Esophagus squamous epithelium (tissue), 5 donors: ENCODE data around the gene S100A8. TPM values are rescaled to one million over a fixed set of nuclear protein-coding genes. Genes with fewer than 3 reads are reported as not detected.

ENCODE experiments used
- DNase-seq: peaks from one replicate; lab custom pipeline; 2025; lab: John Stamatoyannopoulos, UW
- H3K27ac ChIP-seq, 4 donors: fragments of 200-600 bp; sonication (generic); one replicate each; pipeline ENCODE4 v1.5.1; 2016 to 2019; ENCODE audit warnings: mild to moderate bottlenecking in 1 of 4
- H3K27me3 ChIP-seq, 4 donors: fragments of 200-600 bp; sonication (generic); 1 replicate in 3 of 4; 2 replicates in 1 of 4; pipeline versions ENCODE4 v1.5.1 to v1.6.0; 2017 to 2021; ENCODE audit warnings: antibody characterized with exemption in 1 of 4
- H3K36me3 ChIP-seq, 3 donors: fragments of 200-600 bp; sonication (generic); one replicate each; pipeline ENCODE4 v1.5.1; 2016 to 2019
- H3K4me1 ChIP-seq, 3 donors: fragments of 200-600 bp; sonication (generic); one replicate each; pipeline ENCODE4 v1.5.1; 2017 to 2019
- H3K4me3 ChIP-seq, 4 donors: fragments of 200-600 bp; sonication (generic); 1 replicate in 3 of 4; 2 replicates in 1 of 4; pipeline ENCODE4 v1.5.1; 2016 to 2019; ENCODE audit warnings: mild to moderate bottlenecking in 2 of 4, moderate library complexity in 1 of 4
- H3K9me3 ChIP-seq, 3 donors: fragments of 200-600 bp; sonication (generic); one replicate each; pipeline ENCODE4 v1.5.1; 2016 to 2019
- POLR2A ChIP-seq, 4 donors: fragments of 450-650 bp; IDR thresholded peaks; one replicate each; pipeline ENCODE4 v1.6.1; 2017; ENCODE audit warnings: antibody characterized with exemption in 4 of 4, mild to moderate bottlenecking in 4 of 4, moderate library complexity in 3 of 4
- WGBS, 2 donors: methylation state at CpG; one replicate each; pipeline ENCODE4 v1.1.5; 2018; 5-methylcytosine and 5-hydroxymethylcytosine counted together
- intact Hi-C: fragments of 100-400 bp; cut with DNase I; formaldehyde crosslinking; loops from one replicate; pipeline ENCODE4 v1.15.0; 2022
- total RNA-seq, 4 donors: library from RNA; depleted of rRNA; stranded (reverse); fragments of >200 nt; gene quantifications; one replicate each; pipeline ENCODE4 v1.1.0, GENCODE V29; 2016
- TF ChIP-seq, protein P1 (sequence below), 6 experiments: fragments of 450-650 bp in 4 of 6; fragments of 200-600 bp in 2 of 6; sonication (generic) in 2 of 6; IDR thresholded peaks; one replicate each; pipeline ENCODE4 v1.5.1; 2016 to 2019; ENCODE audit warnings: antibody characterized with exemption in 6 of 6, mild to moderate bottlenecking in 4 of 6, moderate library complexity in 4 of 6
- donor health status: DM: yes; HTN: yes; CAD: no.

S100A8 gene
- total RNA-seq, result over 10,000 TPM in 3 of 4 donors, 1,000 to 10,000 TPM in 1; 4,308 to 17,245 (median 15,998) TPM

DNA sequence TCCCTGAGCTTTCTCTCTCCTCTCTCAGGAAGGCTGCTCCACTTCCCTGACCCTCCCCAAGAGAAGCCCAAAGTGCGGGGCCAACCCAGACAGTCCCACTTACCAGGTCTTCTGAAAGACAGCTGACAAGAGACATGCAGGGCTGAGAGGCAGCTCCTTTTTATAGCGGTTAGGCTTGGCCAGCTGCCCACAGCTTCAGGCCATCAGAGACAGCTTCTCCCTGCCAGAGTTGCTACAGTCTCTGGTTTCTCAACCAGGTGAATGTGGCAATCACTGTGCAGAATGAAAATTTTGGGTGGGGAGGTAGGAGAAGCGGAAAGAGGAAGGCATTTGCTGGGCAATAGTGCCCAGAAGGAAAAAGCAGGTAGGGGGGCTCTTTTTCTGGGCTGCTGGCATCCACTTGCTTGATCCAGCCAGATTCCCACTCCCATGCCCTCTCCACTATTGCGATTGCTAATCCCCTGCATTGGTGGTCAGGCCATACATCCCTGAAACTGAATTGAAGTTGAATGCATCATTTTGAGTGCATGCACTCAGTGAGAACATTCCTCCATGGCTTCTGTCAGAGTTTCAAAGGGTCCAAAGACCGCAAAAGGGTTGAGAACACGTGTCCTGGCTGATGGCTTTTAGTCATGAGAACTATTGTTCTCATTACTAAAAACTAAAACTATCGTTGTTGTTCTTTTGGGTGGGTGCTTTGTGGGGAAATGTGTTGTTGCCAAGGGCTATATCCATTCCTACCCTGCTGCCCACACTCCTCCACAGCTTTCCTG, at the start of gene S100A8:
Gene S100A8 (minus strand): TSS at position 136 of the 773 bp plus-strand sequence. CDS start 538 bp downstream, outside the sequence.
- peak within 1 kb of the TSS; percentile 79 to 90 (median 88) for H3K27ac ChIP-seq
- intact Hi-C loops, result no loop called here
- H3K36me3 ChIP-seq, result no peaks in the 10 kb centered on the region
- TF ChIP-seq, protein P1, sequence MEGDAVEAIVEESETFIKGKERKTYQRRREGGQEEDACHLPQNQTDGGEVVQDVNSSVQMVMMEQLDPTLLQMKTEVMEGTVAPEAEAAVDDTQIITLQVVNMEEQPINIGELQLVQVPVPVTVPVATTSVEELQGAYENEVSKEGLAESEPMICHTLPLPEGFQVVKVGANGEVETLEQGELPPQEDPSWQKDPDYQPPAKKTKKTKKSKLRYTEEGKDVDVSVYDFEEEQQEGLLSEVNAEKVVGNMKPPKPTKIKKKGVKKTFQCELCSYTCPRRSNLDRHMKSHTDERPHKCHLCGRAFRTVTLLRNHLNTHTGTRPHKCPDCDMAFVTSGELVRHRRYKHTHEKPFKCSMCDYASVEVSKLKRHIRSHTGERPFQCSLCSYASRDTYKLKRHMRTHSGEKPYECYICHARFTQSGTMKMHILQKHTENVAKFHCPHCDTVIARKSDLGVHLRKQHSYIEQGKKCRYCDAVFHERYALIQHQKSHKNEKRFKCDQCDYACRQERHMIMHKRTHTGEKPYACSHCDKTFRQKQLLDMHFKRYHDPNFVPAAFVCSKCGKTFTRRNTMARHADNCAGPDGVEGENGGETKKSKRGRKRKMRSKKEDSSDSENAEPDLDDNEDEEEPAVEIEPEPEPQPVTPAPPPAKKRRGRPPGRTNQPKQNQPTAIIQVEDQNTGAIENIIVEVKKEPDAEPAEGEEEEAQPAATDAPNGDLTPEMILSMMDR (IDR thresholded peaks at IDR 0.05), result no peak
- TF ChIP-seq POLR2A (IDR thresholded peaks at IDR 0.05), result peak in 1 of 4 donors; percentile 72
- H3K4me1 ChIP-seq, result peaks cover 24 to 86% (median 30%) of the 10 kb centered on the region in 3 donors
- WGBS, 2 donors, result 41 to 43% methylated on average over 6 to 7 of the region's 7 CpGs
- DNase-seq, result no peak
- H3K9me3 ChIP-seq, result no peaks in the 10 kb centered on the region
- peak within 1 kb of the TSS; percentile 36 to 61 (median 46) for H3K4me3 ChIP-seq
- H3K27me3 ChIP-seq, result peaks cover 0 to 19% (median 0%) of the 10 kb centered on the region in 4 donors

DNA sequence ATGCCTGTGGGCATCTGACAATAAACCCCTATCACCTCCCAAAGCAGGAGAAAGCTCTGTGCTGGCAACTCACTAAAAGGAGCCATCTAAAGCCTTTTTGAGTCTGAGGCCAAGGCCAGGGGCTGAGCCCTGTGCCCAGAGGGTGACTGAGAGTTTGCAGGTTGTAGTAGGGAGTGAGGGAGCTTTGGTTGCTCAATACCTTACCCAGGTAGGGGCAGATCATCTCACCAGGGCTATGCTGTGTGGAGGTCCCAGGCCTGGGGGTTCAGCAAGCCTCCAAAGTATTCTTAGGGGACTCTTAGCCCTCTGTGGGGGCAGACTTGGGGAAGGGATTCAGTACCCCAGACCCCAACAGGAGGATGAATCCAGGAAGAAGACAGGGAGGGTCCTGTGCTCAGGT, 48.4 kb upstream of the S100A8 start:
- H3K27me3 ChIP-seq, result peaks cover 0 to 47% (median 0%) of the 10 kb centered on the region in 4 donors
- no peaks in the 10 kb centered on the region for H3K36me3 ChIP-seq
- intact Hi-C loops, result no loop called here
- TF ChIP-seq POLR2A (IDR thresholded peaks at IDR 0.05), result no peak
- TF ChIP-seq, protein P1 (IDR thresholded peaks at IDR 0.05), result no peak
- no peak for DNase-seq
- no peak overlapping the region for H3K27ac ChIP-seq
- H3K4me3 ChIP-seq, result no peak overlapping the region
- H3K9me3 ChIP-seq, result no peaks in the 10 kb centered on the region
- H3K4me1 ChIP-seq, result no peaks in the 10 kb centered on the region

DNA sequence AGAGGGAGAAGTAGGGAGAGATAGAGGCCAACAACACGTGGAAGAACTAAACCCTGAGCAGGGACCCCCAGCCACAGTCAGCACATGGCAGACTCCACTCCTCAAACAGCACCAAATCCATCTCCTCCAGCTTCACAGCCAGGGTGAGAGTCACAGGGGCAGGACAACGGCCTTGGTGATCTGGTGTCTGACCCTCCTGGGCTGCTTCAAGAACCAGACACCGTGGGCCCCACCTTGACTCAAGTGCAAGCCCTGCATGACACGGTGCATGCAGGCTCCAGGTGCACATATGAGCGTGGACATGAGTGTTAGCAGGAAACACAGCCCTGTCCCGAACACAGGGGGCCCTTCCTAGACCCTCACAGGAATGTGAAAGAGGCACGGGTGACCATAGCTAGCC, 47.7 kb upstream of the S100A8 start:
- intact Hi-C loops, result no loop called here
- no peaks in the 10 kb centered on the region for H3K4me1 ChIP-seq
- TF ChIP-seq, protein P1 (IDR thresholded peaks at IDR 0.05), result no peak
- TF ChIP-seq POLR2A (IDR thresholded peaks at IDR 0.05), result no peak
- H3K27me3 ChIP-seq, result peaks cover 0 to 47% (median 0%) of the 10 kb centered on the region in 4 donors
- H3K9me3 ChIP-seq, result no peaks in the 10 kb centered on the region
- no peaks in the 10 kb centered on the region for H3K36me3 ChIP-seq
- H3K27ac ChIP-seq, result no peak overlapping the region
- WGBS, 2 donors, result 76 to 79% methylated on average over 2 to 4 of the region's 7 CpGs
- no peak for DNase-seq
- H3K4me3 ChIP-seq, result no peak overlapping the region

DNA sequence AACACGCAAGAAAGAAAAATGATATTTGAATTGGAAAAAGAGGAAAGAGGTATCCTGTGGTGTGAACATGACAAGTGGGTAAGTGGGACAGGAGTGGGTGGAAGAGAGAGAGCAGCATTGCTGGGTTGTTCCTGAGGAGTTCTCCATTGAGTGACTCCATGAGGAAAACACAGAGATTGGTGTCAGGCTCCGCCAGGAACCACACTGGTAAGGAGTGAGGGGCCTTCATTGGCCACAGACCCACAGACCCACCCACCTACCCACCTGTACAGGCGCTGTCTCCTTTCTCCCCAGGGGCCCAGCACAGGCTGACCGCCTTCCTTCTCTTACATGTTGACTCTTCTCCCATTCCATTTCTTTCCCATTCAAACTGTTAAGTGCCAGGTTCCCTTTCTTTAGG, 46.4 kb upstream of the S100A8 start:
- no peak for DNase-seq
- TF ChIP-seq, protein P1 (IDR thresholded peaks at IDR 0.05), result no peak
- no peak for TF ChIP-seq POLR2A (IDR thresholded peaks at IDR 0.05)
- intact Hi-C loops, result no loop called here
- no peak overlapping the region for H3K27ac ChIP-seq
- peaks cover 0 to 49% (median 0%) of the 10 kb centered on the region in 4 donors for H3K27me3 ChIP-seq
- 83 to 93% methylated on average over 4 of the region's 4 CpGs for WGBS, 2 donors
- no peaks in the 10 kb centered on the region for H3K9me3 ChIP-seq
- H3K4me1 ChIP-seq, result no peaks in the 10 kb centered on the region
- H3K36me3 ChIP-seq, result no peaks in the 10 kb centered on the region
- H3K4me3 ChIP-seq, result no peak overlapping the region

DNA sequence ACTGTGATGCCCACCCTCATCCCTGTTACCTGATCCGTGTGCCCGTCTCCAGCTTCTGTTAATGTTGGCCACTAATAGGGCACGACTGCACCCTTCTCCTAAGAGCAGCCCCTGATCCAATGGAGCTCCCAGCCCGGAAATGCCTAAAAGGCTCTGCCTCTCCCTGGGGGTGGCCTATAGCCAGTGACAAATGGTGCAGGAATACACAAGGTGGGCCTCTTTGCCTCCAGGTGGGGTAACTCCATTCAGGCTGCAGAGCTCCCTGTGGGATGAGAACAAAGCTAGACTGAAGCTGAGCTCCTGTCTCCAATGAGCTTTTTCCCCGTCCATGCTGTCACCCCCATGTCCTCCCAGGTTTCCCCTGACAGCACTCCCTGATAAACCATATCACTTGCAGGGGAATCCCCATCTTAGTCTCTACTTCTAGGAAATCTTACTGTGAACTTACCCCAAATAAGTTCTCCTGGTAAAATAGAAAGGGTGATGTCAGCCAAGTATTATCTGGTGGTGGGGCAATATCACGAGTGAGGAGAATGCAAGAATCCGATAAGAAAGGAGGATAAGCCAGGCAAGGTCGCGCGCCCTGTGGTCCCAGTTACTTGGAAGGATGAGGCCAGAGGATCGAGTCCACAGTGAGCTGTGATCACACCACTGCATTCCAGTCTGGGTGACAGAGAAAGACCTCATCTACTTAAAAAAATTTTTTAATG, 44.0 kb upstream of the S100A8 start:
- no peak for DNase-seq
- Histone ChIP-seq H3K27me3 (peaks cover 0 to 49% (median 0%) of the 10 kb centered on the region in 4 donors), H3K4me3 (no peak overlapping the region), H3K4me1 (peaks cover 0 to 12% (median 4%) of the 10 kb centered on the region in 3 donors), H3K27ac (no peak overlapping the region), H3K9me3 (no peaks in the 10 kb centered on the region), H3K36me3 (no peaks in the 10 kb centered on the region)
- intact Hi-C loops, result no loop called here
- no peak for TF ChIP-seq POLR2A (IDR thresholded peaks at IDR 0.05)
- TF ChIP-seq, protein P1 (IDR thresholded peaks at IDR 0.05), result no peak
- 77 to 87% methylated on average over 11 of the region's 11 CpGs for WGBS, 2 donors
